HL-60/S4 treated with retinoic acid at 250 ng/mL for 4 days and 3 days (cell line): ENCODE results near the gene KLC1.
"Not testable (repeated sequence)": the region's sequence is repeated elsewhere in the genome, so short reads cannot be mapped to it uniquely, and the experiment has no call there.

ENCODE experiments used
- in situ Hi-C: fragments of 300-500 bp; cut with MboI; formaldehyde crosslinking; loops from 2 replicates; pipeline ENCODE4 v1.7.0; 2022; ENCODE audit warnings: low sequenced_read_pairs

Gene KLC1

DNA sequence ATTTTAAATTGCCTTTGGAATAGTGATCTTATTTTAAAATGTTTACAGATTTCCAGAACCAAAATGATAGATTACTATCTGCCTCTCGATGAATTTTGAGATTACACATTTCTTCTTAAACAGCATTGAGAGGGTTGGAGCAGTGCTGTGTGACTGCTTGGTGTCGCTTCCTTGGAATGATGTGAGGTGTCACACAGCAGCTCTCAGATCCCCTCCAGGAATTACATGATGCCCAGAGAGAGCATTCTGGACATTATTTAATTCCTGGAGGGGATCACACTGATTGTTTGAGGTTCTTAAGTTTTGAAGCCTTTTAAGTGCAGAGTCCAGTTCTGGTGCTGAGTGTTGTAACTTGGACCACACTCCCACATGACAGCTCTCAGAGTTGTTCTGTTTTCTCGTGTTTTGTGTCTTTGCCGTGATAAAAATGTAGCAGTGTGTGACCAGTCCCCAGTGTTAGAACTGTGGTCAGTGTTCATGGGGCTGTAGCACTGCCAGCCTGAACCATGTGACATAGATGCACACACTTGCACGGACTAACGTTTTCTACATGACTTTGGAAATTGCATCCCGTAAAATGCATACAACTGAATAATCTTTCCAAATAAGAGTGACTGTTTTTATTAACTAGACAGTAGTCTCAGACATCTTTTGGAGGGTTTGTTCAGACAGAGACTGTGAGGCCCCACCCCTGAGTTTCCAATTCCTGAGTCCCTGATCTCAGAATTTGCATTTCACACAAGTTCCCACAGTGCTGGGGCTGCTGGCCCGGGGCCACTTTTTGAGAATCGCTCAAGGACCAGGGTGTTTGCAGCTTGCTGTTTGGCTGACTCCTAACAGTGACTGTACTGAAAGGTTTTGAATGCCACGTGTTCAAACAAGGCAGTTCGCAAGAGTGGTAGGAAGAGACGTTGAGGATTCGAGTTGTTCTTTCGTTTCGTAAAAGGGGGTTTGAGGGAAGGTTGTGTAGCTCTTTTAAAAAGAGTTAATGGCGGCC lies 60.2 kb downstream of the KLC1 start:
- in situ Hi-C loops, result no loop called here

DNA sequence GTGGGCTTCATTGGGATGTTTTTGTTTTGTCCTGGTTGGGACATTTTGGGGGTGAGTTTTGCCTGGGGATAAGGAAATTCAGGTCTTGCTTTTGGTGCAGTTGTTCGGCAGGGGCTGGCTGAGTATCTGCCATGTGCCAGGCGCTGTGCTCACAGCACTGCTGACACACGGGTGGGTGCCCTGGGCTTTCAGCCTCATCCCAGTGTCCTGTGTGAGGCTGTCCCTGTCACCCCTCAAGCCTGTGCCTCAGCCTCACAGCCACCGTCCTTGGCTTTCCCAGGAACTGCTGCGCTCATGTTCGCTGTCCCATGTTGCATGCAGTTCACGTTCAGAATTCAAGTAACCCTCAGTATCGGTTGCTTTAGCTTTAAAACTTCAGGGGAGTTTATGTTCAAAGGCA lies 61.3 kb downstream of the KLC1 start:
- in situ Hi-C loops, result no loop called here

DNA sequence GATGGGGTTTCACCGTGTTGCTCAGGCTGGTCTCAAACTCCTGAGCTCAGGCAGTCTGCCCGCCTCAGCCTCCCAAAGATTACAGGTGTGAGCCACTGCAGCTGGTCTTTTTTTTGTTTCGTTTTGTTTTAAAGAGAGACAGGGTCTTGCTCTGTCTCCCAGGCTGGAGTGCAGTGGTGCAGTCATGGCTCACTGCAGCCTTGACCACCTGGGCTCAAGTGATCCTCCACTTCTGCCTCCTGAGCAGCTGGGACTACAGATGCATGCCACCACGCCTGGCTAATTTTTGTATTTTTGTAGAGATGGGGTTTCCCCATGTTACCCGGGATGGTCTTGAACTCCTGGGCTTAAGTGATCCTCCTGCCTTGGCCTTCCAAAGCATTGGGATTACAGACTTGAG lies 62.6 kb downstream of the KLC1 start:
- in situ Hi-C loops, result not testable (repeated sequence)

DNA sequence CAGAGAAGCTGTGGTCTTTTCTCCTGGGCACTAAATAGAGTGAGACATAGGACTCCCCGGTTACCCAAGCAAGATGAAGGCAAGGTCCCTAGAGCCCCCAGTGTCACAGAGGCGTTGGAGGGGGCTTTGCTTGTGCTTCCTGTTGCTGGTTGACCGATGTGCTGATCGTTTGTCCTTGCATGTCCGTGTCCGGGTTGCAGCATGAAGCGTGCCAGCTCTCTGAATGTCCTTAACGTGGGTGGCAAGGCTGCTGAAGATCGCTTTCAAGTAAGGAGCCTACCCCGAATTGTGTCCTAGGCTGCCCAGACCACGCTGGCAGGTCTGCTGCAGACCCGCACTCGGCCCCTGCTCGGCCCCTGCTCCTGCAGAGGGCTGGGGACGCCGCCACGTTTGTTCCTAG lies 63.1 kb downstream of the KLC1 start:
- in situ Hi-C loops, result no loop called here

DNA sequence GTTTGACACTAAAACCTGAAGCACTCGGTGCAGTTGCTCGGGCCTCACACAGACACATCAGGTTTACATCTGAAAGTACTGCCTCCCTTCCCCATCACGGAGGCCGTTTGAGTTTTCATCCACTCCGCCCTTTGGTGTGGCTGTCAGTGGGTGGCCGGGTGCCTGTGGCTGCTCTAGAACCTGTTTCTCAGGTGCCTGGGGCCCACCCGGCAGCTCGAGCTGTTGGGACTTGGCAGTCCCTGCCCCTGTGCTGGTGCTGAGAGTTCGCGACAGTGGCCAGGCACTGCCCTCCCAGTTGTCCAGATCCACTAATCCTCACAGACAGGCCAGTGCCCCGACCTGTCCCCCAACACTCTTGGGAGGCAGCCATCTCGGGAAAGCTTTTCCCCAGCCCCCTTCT lies 63.9 kb downstream of the KLC1 start:
- in situ Hi-C loops, result no loop called here

DNA sequence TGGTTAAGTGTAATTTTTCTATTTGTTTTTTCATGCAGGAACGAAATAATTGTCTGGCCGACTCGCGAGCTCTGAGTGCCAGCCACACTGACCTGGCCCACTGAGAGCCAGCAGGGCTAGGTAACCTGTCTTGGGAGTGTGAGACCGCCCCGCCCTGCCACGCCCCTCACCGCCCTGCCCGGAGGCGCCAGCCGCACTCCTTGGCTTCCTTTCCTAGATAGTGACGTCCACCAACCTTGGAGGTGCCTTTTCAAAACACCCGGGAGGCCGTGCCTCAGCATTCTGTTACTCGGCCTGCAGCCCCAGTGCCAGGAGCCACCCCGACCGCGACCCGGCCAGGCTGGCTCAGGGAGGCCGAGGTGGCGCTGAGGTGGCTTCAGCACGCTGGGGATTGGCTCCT lies 64.5 kb downstream of the KLC1 start:
- in situ Hi-C loops, result no loop called here

DNA sequence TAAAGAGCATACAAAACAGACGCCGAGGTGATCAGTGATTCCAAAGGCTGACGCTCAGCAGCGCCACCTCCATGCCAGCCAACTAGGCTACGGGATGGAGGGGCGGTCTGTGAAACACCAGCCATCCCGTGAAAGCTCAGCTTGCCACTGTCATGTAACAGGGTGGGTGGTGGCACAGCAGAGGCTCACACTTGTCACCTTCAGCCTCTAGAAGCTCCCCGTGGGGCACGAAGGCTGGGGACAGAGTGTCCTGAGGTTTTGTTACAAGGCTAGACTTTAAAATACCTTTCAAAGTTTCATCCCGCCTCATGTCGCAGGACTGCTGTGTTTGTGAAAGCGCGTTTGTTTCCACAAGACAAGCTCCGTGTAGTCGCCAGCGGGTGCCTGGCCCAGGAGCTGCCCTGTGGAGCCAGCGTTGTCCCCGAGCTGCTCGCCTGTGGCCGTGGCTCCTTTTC lies 65.6 kb downstream of the KLC1 start:
- in situ Hi-C loops, result no loop called here

DNA sequence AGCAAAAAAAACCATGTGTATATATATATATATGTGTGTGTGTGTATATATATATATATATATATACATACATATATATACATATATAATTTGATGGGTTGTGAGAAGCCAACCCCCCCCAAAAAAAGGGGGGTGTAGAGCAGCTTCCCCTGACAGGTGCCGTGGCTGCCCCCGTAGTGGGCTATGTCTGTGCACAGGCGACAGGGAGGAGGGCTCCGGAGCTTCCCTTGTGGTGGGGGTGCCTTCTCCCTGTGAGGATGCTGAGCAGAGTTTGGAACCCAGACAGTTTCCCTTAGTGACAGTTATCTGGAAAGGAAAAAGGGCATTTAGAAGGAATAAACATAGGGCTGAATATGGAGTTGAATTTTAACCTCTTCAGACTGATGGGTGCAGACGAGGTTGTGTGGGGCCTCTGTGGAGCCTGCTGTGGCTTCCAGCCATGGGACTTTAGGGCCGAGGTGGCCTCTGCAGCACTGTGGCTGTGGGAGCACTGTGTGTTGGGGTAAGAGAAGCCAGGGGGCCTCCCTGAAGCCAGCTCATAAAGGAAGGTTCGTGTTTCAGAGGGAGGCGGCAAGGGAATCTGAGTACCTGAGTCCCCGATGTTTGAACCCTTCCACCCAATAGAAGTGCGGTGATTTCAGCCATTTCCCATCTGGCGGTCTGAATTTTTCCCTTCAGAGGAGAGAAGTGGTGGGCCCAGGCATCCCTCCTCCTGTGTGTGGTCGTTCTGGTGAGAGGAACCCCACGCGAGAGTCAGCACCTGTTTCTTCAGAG lies 66.5 kb downstream of the KLC1 start:
- in situ Hi-C loops, result no loop called here

DNA sequence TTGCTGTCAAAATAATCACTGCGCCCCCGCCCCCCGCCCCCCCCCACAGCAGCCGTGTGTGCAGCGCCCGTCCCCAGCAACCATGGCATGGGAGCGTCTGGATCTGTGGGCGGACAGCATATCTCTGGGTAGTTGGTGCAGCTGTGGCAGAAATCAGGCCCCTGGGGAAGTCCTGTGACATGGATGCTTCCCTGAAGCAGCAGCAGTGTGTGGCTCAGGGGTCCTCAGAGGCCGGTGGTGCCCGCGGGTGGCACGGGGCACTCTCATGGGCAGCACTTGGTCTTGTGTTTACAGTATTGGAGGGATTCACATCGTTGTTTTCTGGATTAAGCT lies 67.0 kb downstream of the KLC1 start:
- in situ Hi-C loops, result no loop called here

DNA sequence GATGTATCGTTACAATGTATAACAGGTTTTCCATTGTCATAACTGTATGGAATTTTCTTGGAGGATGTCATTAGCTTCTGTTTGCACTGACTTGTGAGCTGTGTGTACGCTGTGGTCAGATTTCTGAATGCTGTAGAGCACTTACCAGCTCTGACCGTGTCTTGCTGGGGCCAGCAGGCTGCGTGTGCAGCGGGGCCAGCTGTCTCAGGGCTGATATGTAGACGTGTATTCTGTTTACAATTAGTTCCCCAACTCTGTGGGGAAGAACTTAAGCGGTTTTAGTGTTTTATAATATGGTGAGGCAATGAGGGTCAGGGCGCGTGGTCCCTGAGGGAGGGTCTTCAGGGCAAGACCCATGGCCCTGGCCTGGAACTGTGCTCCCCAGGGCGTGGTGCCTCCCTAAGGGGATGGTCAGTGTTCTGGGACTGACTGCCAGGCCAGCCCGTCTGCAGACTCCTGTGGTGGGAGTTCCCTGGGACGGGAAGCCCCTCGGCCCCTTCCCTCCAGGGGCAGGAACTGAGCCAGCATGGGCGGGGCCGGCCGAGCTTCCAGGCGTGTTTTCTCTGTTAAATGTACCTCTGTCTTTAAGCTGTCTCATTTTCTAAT lies 67.6 kb downstream of the KLC1 start:
- in situ Hi-C loops, result no loop called here

DNA sequence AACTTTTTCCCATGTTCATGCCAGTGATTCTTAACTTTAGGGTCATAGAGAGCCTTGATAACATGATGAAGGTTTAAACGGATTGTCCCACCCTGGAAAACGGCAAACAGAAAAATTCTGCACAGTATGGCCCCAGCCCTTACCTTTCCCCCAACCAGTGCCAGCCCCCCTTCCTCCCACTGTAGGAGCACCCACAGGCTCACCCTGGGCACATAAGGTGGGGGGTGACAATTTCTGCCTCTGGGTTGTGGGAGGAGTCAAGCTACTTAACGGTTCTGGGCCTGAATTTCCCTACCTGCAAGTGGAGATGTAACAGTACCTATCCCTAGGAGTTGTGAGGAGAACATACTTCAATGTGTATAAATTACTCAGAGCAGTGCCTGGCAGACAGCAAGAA lies 68.2 kb downstream of the KLC1 start:
- in situ Hi-C loops, result no loop called here

DNA sequence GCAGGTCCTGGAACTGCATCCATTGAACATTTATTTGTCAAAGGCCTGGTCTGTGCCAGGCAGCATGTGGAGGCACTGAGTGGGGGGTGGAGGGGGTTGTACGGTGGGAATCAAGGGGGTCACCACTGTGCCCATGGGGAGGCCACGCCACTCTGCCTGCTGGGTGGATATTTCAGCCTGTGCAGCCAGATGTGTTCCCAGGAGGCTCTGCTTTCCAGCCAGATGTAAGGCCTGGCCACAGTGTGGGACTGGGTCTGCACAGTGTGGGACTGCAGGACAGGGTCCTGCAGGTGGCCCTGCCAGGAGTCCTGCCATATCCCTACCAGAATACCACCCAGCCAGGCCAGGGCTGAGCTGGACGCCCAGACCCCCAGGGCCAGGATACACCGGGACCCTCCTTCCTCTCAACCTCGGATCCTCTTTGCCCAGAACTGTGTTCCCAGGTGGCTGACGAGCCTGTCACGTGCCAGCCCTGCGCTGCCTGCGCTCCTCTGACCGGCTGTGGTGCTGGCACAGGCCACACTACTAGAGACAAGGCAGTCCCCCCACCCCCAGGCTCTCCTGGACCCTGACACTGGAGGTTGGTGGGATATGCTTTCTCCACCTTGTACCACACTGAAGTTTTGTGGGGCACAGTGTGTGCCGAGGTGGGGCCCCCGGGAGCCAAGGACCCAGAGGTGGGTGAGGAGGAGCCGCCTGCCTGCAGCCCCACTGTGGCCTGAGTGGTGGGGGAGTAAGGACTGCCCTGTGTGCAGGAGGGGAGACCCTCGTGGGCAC lies 68.8 kb downstream of the KLC1 start:
- in situ Hi-C loops, result no loop called here

DNA sequence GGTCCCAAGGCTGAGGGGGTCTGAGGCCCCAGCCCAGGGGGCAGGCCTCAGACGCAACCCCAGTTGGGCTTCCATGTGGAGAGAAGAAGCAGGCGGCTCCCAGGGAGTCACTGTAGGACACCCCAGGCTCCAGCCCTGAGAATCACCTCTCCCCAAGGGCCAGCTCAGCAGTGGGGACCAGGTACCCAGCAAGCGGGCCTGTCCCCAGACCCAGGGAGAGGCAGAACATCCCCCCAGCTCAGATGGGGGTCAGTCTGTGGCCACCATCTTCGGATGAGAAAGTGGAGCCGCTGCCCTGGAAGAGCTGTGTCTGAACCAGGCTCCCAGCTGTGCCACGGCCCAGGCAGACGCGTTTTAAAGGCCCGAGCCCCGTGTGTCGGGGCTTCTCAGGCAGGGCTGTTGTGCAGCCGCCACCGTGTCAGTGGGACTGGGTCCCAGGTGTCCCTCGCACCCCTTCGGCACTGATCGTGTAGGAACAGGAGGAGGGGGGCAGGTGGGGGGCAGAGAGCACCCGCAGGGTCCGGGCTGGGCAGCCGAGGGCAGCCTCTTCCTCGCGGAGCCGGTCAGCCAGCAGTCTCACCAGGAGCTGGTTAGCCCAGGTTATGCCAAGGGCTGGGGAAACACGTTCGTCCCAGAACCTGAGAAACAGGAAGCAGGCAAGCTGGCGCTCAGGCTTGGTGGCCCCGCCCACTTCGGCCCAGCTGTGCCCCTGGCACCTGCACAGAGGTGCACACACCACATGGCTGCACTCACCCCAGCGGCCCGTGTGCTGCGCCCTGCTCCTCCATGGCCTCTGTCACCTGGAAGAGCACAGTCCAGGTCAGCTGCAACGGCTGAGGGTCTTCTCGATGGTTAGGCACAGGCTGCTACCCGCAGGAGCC lies 69.6 kb downstream of the KLC1 start:
- in situ Hi-C loops, result no loop called here

DNA sequence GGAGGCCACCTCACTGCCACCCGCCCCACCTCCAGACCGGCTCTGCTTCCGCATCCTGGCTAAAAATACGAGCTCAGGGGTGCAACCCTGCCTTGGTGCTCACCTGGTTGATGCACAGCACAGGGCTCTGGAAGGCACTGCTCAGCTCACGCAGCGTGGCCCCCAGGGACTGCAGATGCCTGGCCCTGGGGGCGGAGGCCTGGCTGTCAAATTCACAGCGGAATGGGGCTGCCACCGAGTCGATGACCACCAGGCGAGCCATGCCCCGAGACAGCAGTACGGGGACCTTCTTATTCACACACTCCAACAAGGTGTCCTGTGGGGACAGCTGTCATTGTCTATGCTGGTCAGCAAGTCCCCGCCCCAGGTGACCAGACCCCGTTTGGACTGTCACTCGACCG lies 70.2 kb downstream of the KLC1 start:
- in situ Hi-C loops, result no loop called here

DNA sequence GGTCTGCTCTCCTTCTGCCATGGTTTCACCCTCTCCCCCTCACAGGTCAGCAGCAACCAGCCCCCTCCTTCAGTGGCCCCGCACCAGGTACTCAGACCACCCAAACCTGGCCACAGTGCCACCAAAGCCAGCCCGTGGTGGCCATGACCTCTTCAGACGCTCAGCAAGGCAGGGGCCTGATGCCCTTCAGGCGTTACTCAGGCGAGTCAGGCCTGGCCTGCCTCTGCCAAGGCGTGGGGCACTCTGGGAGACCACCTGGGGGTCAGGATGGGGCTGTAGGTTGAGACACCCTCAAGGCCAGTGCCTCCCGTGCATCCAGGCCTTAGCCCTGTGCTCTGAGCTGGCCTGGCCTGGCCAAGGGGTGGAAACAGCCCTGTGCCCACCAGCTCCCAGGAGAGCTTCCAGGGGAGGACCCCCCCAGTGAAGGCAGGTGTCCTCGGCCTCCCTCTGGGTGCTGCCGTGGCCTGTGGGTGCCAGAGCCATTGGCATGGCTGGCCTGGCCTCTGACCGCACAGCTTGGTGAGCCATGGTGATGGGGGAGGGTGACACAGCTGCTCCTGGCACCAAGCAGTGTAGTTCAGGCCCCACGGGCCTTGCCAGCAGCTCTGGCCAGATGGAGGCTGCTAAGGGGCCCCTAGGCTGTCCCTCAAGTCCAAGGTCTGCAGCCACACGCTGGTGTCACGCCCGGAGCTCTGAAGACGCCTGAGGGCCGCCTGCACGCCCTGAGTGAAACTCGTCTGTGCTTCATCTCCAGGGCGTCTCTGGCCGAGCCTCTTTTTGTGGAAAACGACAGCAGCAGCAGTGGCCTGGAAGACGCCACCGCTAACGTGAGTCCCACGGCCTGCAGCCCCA lies 71.1 kb downstream of the KLC1 start:
- in situ Hi-C loops, result no loop called here

DNA sequence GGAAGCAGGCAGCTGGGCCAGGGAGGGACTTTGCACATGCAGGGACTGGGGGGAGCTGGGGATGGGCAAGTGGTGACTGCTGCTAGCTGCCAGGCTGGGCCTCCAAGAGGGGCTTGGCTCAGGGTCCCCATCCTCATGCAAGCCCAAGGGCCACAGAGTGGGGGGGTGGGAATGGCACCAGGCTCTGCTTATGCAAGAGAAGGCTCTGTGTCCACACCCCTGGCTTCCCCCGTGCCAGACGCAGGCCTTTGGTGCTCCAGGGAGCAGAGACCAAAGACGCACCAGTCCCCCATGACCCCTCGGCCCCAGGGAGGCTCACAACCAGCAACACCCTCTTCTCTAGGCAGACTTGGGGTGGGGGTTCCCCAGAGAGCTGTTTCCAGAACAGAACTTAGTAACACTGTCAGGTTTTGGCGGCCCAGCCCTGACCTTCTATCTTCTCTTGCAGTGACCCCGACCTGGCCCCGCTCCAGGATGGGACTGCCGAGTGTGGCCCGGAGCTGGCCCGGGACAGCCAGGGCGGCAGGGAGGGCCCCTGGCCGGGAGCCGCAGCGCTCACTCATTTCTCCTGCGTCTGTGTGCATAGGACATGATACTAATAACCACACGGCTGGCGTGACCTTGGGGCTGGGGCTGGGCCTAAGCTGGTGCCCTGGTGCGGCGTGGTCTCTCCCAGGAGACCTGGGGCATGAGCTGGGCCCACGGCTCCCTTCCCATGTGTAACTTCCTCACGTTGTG lies 71.9 kb downstream of the KLC1 start:
- in situ Hi-C loops, result no loop called here

DNA sequence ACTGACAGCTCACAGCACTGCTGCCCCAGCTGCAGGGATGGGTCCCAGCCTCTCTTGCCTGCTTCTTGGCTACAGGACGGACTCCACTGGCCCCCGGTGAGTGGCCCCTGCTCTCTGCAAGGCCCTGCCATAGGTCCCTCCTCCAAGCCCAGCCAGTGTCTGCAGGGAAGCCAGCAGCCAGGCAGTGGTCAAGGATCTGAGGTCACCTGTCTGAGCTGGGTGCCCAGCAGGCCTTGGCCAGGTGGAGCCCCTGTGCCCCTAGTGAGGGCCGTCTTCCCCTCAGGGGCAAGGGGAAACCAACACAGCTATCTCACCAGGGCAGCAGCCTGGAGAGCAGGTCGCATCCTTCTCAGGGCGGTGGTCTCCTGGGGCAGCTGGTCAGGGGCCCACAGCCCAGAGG lies 73.1 kb downstream of the KLC1 start:
- in situ Hi-C loops, result no loop called here
